ENCODE results near the gene EHBP1. TPM values are rescaled to one million over a fixed set of nuclear protein-coding genes. Genes with fewer than 3 reads are reported as not detected.

EHBP1 gene
- polyA plus RNA-seq, 3 donors: 4.2 to 6.1 (median 6.0) TPM

DNA sequence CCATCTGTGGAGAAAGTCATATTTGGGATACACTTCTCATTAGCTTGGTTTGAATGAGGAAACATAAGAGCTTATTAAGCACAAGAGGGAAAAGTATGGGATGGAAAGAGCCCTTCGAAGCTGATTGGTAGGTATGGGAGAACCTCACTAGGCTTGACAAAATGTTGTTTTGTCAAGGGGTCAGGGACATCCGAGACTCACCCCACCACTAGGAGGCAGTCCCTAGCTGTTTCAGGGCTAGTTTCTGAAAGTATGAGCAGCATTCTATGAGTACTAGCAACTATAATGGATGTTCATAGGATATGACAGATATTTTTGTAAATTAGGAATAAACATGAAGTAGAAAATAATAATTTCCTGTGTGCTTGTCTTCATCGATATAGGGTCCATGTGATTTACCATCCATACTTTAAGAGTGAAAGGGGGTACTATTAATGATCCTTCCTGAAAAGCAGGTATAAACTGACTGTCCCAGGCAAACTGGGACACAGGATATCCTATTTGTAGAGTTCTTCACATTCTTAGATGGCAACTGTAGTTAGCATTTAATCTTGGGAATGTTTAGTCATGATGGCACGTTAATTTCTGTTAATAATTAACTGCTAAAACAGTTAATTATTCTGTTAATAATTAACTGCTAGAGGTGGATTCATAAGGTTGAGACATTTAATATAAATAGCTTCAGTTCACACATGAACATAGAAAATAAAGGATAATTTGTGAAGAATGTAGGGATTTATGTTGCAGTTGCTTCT is 373.5 kb downstream of the EHBP1 start:
- Mint-ChIP-seq H3K27me3 (ENCODE audit: low read depth in 3 of 3) (peaks cover 5 to 16% (median 6%) of the 10 kb centered on the region in 3 donors), H3K4me1 (no peaks in the 10 kb centered on the region), H3K27ac (no peak overlapping the region), H3K36me3 (no peaks in the 10 kb centered on the region), H3K4me3 (no peak overlapping the region), H3K9me3 (peaks cover 0 to 1% (median 0%) of the 10 kb centered on the region in 7 donors)
- Histone ChIP-seq H3K4me1 (ENCODE audit: control insufficient read depth in 1 of 2, insufficient read depth in 2 of 2, low read length in 2 of 2) (no peaks in the 10 kb centered on the region), H3K79me2 (ENCODE audit: insufficient read depth, low read length) (no peaks in the 10 kb centered on the region), H3K36me3 (replicated peaks in 1 of 2; ENCODE audit: control insufficient read depth in 1 of 2, insufficient read depth in 2 of 2, low read length in 2 of 2) (no peaks in the 10 kb centered on the region), H3K27me3 (ENCODE audit: control insufficient read depth in 2 of 2, insufficient read depth in 2 of 2, low read length in 2 of 2) (peaks cover 0 to 6% of the 10 kb centered on the region in 2 donors), H4K20me1 (ENCODE audit: insufficient read depth, low read length) (no peaks in the 10 kb centered on the region), H3K4me2 (replicated peaks; ENCODE audit: extremely low read depth, low read length, poor library complexity, severe bottlenecking) (no peak overlapping the region), H2AFZ (ENCODE audit: insufficient read depth, low read depth, low read length, poor library complexity, severe bottlenecking) (no peak overlapping the region), H3K27ac (ENCODE audit: low read depth in 1 of 2, low read length in 2 of 2) (no peak overlapping the region), H3K9me3 (replicated peaks in 1 of 2; ENCODE audit: control insufficient read depth in 1 of 2, insufficient read depth in 1 of 2, low read length in 2 of 2) (no peaks in the 10 kb centered on the region), H3K9ac (ENCODE audit: insufficient read depth, low read length, poor library complexity, severe bottlenecking) (no peak overlapping the region), H3K4me3 (replicated peaks in 1 of 3; ENCODE audit: low read depth in 2 of 3, low read length in 3 of 3) (no peak overlapping the region)
- TF ChIP-seq, protein P1, sequence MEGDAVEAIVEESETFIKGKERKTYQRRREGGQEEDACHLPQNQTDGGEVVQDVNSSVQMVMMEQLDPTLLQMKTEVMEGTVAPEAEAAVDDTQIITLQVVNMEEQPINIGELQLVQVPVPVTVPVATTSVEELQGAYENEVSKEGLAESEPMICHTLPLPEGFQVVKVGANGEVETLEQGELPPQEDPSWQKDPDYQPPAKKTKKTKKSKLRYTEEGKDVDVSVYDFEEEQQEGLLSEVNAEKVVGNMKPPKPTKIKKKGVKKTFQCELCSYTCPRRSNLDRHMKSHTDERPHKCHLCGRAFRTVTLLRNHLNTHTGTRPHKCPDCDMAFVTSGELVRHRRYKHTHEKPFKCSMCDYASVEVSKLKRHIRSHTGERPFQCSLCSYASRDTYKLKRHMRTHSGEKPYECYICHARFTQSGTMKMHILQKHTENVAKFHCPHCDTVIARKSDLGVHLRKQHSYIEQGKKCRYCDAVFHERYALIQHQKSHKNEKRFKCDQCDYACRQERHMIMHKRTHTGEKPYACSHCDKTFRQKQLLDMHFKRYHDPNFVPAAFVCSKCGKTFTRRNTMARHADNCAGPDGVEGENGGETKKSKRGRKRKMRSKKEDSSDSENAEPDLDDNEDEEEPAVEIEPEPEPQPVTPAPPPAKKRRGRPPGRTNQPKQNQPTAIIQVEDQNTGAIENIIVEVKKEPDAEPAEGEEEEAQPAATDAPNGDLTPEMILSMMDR (IDR thresholded peaks at IDR 0.05): peak; percentile 21
- WGBS (ENCODE audit: insufficient coverage): no CpG with 5 or more reads among the region's 4 CpGs
- no peak for DNase-seq
- intact Hi-C loops (cut with micrococcal nuclease): no loop called here

DNA sequence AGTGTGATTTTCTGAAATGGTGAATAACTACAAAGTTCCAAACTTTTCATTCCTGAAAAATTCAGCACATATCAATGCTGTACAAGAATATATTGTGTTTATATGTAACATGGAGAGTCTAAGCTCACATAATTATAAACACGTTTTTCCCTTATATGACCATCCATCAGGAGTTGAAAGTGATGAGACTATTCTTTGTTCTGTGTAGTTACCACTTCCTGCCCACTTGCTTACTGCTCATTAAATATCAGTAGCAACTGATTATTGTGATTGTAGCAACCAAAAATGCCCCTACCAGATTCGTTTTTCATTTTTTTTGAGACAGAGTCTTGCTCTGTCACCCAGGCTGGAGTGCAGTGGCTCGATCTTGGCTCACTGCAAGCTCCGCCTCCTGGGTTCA is 375.9 kb downstream of the EHBP1 start:
- H2AFZ ChIP-seq (ENCODE audit: insufficient read depth, low read depth, low read length, poor library complexity, severe bottlenecking): no peak overlapping the region
- DNase-seq: no peak
- no CpG with 5 or more reads among the region's 4 CpGs for WGBS (ENCODE audit: insufficient coverage)
- Mint-ChIP-seq H3K27me3 (ENCODE audit: low read depth in 3 of 3) (peaks cover 0 to 20% (median 3%) of the 10 kb centered on the region in 3 donors), H3K4me1 (no peaks in the 10 kb centered on the region), H3K9me3 (peaks cover 0 to 4% (median 0%) of the 10 kb centered on the region in 7 donors), H3K27ac (no peak overlapping the region), H3K36me3 (no peaks in the 10 kb centered on the region), H3K4me3 (no peak overlapping the region)
- intact Hi-C loops (cut with micrococcal nuclease): no loop called here
- no peaks in the 10 kb centered on the region for H4K20me1 ChIP-seq (ENCODE audit: insufficient read depth, low read length)
- no peak overlapping the region for H3K27ac ChIP-seq (ENCODE audit: low read depth in 1 of 2, low read length in 2 of 2)
- no peaks in the 10 kb centered on the region for H3K36me3 ChIP-seq (replicated peaks in 1 of 2; ENCODE audit: control insufficient read depth in 1 of 2, insufficient read depth in 2 of 2, low read length in 2 of 2)
- H3K27me3 ChIP-seq (ENCODE audit: control insufficient read depth in 2 of 2, insufficient read depth in 2 of 2, low read length in 2 of 2): peaks cover 2 to 6% of the 10 kb centered on the region in 2 donors
- TF ChIP-seq, protein P1 (IDR thresholded peaks at IDR 0.05): no peak
- H3K4me3 ChIP-seq (replicated peaks in 1 of 3; ENCODE audit: low read depth in 2 of 3, low read length in 3 of 3): no peak overlapping the region
- no peaks in the 10 kb centered on the region for H3K79me2 ChIP-seq (ENCODE audit: insufficient read depth, low read length)
- no peak overlapping the region for H3K4me2 ChIP-seq (replicated peaks; ENCODE audit: extremely low read depth, low read length, poor library complexity, severe bottlenecking)
- no peaks in the 10 kb centered on the region for H3K4me1 ChIP-seq (ENCODE audit: control insufficient read depth in 1 of 2, insufficient read depth in 2 of 2, low read length in 2 of 2)
- H3K9ac ChIP-seq (ENCODE audit: insufficient read depth, low read length, poor library complexity, severe bottlenecking): no peak overlapping the region
- no peaks in the 10 kb centered on the region for H3K9me3 ChIP-seq (replicated peaks in 1 of 2; ENCODE audit: control insufficient read depth in 1 of 2, insufficient read depth in 1 of 2, low read length in 2 of 2)

All from CD14-positive monocyte (primary cell).